Astrocyte of the cerebellum (primary cell): Measurements from ENCODE around the gene IKZF4.
A peak's percentile ranks its signal among the peaks of the same experiment; 100 is the strongest.
"Not testable (repeated sequence)": the region's sequence is repeated elsewhere in the genome, so short reads cannot be mapped to it uniquely, and the experiment has no call there.

Experiments
- DNase-seq: peaks from one replicate; pipeline ENCODE4 v3.0.0-alpha.2; 2011; ENCODE audit warnings: low read depth
- H3K4me3 ChIP-seq: 2 replicates; pipeline ENCODE4 v1.5.1; 2011; ENCODE audit warnings: mild to moderate bottlenecking, low read depth, low read length, moderate library complexity
- in situ Hi-C: cut with HindIII; loops from 2 replicates; pipeline ENCODE4 v1.10.0; 2017; ENCODE audit warnings: low sequenced_read_pairs
- TF ChIP-seq, protein P1 (sequence below): IDR thresholded peaks from 2 replicates; pipeline ENCODE4 v1.5.1; 2012; ENCODE audit warnings: low read length, low read depth, moderate library complexity, mild to moderate bottlenecking; ENCODE audit errors: missing control alignments

Gene IKZF4

DNA sequence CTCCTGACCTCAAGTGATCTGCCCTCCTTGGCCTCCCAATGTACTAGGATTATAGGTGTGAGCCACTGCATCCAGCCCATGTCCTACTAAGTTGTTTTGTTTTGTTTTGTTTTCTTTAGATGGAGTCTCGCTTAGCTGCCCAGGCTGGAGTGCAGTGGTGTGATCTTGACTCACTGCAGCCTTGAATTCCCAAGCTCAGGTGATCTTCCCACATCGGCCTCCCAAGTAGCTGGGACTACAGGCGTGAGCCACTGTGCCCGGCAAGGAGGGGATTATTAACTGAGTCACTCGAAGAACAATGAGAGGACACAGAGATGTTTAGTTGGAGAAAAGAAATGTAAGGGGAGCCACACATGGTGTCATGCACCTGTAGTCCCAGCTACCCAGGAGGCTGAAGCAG is 41.1 kb downstream of the IKZF4 start:
- DNase-seq, result no peak
- TF ChIP-seq, protein P1, sequence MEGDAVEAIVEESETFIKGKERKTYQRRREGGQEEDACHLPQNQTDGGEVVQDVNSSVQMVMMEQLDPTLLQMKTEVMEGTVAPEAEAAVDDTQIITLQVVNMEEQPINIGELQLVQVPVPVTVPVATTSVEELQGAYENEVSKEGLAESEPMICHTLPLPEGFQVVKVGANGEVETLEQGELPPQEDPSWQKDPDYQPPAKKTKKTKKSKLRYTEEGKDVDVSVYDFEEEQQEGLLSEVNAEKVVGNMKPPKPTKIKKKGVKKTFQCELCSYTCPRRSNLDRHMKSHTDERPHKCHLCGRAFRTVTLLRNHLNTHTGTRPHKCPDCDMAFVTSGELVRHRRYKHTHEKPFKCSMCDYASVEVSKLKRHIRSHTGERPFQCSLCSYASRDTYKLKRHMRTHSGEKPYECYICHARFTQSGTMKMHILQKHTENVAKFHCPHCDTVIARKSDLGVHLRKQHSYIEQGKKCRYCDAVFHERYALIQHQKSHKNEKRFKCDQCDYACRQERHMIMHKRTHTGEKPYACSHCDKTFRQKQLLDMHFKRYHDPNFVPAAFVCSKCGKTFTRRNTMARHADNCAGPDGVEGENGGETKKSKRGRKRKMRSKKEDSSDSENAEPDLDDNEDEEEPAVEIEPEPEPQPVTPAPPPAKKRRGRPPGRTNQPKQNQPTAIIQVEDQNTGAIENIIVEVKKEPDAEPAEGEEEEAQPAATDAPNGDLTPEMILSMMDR, result no peak
- H3K4me3 ChIP-seq, result no peak overlapping the region
- in situ Hi-C loops, result no loop called here

DNA sequence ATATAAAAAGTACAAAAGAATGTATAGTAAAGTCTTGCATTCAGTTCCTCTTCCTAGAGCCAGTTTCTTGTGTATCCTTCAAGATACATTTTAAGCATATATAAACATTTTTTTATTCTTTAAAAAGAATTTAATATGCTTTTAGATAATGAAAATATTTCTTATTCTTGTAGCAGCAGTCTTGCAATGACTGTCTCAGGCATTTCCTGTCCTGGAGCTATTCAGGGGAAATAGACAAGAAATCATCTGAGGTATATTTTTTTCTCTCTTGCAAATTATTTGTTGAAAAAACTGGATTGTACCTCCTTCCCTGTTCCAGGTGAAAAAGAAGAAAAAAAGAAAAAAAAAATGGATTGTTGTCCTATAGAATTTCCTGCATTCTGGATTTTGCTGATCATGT is 42.2 kb downstream of the IKZF4 start:
- TF ChIP-seq, protein P1, result no peak
- H3K4me3 ChIP-seq, result no peak overlapping the region
- no peak for DNase-seq
- in situ Hi-C loops, result no loop called here

DNA sequence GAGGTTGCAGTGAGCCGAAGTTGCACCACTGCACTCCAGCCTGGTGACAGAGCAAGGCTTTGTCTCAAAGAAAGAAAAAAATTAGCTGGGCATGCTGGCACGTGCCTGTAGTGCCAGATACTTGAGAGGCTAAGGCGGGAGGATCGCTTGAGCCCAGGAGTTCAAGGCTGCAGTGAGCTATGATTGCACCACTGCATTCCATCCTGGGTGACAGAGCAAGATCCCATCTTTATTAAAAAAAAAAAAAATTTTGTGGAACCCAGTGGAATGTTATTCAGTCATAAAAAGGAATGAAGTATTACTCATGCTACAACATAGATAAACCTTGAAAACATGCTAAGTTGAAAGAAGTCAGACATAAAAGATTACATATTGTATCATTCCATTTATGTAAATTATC is 50.8 kb downstream of the IKZF4 start:
- no peak for DNase-seq
- no peak overlapping the region for H3K4me3 ChIP-seq
- TF ChIP-seq, protein P1, result no peak
- in situ Hi-C loops, result no loop called here

DNA sequence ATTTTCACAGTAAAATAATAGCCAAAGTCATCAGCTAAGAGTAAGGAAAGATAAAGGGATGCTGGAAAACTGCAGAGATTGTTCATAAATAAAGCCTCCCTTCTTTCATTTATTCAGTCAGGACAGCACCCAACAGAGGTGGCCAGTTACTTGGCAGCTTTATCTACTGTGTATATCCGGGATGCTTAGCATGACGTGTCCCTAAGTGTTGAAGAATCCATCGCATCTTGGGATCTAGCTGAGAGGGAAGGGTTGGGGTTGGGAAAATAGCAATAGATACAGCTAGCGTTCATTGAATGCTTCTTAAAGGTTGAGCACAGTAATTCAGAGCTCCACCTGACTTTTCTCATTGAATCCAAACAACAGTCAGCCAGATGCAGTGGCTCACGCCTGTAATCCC is 53.6 kb downstream of the IKZF4 start:
- no peak overlapping the region for H3K4me3 ChIP-seq
- DNase-seq, result no peak
- in situ Hi-C loops, result no loop called here
- TF ChIP-seq, protein P1, result no peak

DNA sequence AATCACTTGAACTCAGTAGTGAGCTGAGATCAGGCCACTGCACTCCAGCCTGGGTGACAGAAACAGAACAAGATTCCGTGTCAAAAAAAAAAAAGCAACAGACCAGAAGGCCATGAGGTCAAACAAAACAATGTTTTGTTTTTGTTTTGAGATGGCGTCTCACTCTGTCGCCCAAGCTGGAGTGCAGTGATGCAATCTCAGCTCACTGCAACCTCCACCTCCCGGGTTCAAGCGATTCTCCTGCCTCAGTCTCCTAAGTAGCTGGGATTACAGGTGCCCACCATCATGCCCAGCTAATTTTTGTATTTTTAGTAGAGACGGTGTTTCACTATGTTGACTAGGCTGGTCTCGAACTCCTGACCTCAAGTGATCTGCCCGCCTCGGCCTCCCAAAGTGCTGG is 57.1 kb downstream of the IKZF4 start:
- DNase-seq, in situ Hi-C loops, H3K4me3 ChIP-seq: not testable (repeated sequence)

DNA sequence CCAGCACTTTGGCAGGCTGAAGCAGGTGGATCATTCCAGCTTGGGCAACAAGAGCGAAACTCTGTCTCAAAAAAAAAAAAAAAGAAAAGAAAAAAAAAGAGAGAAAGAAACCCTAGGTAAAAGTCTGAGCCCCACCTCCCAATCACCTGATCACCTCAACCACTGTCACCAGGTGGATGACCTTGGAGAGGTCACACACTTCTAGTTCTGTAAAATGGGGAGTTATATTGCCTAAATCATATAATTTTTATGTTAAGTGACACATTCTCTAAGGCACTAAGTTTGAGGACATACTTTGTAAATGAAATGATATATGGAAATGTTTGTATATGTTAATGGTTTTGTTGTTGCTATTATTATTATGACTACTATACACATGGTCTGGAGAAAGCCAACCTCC is 57.6 kb downstream of the IKZF4 start:
- in situ Hi-C loops, result no loop called here
- TF ChIP-seq, protein P1, result no peak
- H3K4me3 ChIP-seq, result no peak overlapping the region
- no peak for DNase-seq

DNA sequence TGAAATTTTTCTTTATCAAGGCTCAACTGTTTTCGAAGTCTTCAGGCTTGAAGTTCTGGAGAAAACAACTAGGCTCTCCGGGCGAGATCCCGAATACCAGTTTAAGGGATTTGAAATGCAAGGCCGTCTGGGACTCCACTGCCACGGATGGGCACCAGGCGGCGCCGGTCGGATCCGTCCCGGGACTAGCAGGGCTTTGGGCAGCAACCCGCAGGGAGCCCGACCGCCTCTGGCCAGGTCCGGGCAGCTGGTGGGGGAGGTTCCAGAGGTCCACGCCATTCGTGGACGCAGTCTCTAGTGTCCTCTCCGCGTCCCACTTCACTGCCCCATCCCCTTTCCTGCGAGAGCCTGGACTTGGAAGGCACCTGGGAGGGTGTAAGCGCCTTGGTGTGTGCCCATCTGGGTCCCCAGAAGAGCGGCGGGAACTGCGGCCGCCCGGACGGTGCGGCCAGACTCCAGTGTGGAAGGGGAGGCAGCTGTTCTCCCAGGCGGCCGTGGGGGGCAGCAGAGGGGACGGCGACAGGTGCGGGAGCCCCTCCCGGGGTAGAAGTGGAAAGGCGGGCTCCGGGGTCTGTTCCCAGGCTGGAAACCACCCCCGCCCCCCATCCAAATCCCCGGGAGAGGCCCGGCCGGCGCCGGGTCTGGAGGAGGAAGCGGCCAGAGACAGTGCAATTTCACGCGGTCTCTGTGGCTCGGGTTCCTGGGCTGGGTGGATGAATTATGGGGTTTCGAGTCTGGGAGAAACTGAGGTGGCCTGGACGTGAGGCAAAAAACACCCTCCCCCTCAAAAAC is 58.3 kb downstream of the IKZF4 start:
- TF ChIP-seq, protein P1, result peak; percentile 86
- in situ Hi-C loops, result no loop called here
- H3K4me3 ChIP-seq, result peak overlapping the region; percentile 52
- DNase-seq, result peak; percentile 49
